GM10266 (cell line): ENCODE measurements around the gene GRK7.

Experiments
- DNase-seq: peaks from one replicate; pipeline ENCODE4 v3.0.0; 2012; ENCODE audit errors: extremely low spot score
- TF ChIP-seq, protein P1 (sequence below): IDR thresholded peaks from 2 replicates; pipeline ENCODE4 v1.5.1; 2012; ENCODE audit warnings: mild to moderate bottlenecking, low read depth; ENCODE audit not compliant: control insufficient read depth, insufficient read depth; ENCODE audit errors: missing control alignments

GRK7 gene

DNA sequence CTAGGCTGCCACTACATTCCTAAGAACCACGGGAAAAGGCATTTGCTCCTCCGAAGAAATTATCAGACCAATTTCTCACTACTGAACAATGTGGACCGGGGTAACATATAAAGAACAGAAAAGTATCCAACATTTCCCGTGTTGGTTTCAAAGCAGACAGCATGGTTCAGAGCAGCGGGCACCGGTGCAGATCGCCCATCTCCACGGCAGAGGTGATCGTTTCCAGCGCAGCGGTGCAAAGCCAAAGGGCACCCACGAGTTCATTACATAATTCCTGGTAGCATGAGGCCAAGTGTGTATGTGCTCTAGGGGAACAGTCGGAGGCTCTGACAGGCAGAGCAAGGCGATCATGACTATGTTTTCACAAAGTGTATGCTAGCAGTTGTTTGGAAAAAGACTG is 13.2 kb downstream of the GRK7 start:
- TF ChIP-seq, protein P1, sequence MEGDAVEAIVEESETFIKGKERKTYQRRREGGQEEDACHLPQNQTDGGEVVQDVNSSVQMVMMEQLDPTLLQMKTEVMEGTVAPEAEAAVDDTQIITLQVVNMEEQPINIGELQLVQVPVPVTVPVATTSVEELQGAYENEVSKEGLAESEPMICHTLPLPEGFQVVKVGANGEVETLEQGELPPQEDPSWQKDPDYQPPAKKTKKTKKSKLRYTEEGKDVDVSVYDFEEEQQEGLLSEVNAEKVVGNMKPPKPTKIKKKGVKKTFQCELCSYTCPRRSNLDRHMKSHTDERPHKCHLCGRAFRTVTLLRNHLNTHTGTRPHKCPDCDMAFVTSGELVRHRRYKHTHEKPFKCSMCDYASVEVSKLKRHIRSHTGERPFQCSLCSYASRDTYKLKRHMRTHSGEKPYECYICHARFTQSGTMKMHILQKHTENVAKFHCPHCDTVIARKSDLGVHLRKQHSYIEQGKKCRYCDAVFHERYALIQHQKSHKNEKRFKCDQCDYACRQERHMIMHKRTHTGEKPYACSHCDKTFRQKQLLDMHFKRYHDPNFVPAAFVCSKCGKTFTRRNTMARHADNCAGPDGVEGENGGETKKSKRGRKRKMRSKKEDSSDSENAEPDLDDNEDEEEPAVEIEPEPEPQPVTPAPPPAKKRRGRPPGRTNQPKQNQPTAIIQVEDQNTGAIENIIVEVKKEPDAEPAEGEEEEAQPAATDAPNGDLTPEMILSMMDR = no peak
- no peak for DNase-seq

DNA sequence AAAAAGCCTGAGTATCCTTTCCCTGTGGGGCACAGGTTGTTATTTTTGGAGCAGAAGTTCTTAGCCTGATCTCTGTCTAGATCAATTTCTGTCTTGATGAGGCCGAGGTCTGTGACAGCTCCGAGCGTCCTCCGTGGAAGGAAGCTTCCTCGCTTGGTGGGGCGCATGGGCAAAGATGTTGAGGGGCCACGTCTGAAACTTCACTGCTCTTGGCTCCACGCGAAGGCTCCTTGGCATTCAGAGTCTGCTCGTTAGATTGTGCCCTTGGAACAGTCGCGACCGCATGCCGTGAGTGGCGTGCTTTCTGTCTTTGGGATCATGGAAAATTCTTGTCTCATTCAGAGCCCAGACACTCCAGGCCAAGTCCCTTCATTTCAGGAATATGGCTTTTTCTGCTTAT is 13.7 kb downstream of the GRK7 start:
- DNase-seq = no peak
- TF ChIP-seq, protein P1 = no peak

DNA sequence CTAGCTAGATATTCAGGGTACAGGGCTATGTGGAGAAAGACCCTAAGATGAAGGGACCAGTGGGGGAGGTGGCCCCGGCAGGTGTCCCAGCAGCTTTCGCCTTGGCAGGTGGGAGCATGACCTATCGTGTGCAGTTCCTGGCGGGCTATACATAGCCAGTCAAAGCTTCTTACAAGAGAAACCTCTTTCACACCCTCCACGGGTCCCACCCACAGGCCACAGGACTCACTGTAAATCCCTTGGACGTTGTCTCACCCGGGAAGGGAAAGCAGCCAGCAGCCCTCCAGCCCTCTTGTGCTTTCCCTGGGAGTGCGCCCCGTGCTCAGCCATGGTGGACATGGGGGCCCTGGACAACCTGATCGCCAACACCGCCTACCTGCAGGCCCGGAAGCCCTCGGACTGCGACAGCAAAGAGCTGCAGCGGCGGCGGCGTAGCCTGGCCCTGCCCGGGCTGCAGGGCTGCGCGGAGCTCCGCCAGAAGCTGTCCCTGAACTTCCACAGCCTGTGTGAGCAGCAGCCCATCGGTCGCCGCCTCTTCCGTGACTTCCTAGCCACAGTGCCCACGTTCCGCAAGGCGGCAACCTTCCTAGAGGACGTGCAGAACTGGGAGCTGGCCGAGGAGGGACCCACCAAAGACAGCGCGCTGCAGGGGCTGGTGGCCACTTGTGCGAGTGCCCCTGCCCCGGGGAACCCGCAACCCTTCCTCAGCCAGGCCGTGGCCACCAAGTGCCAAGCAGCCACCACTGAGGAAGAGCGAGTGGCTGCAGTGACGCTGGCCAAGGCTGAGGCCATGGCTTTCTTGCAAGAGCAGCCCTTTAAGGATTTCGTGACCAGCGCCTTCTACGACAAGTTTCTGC is 15.0 kb downstream of the GRK7 start:
- TF ChIP-seq, protein P1 = no peak
- no peak for DNase-seq

- DNase-seq = no peak
Measured at GRCh38 chr3:141779667-141780066, 16.5 kb downstream of the GRK7 start.

DNA sequence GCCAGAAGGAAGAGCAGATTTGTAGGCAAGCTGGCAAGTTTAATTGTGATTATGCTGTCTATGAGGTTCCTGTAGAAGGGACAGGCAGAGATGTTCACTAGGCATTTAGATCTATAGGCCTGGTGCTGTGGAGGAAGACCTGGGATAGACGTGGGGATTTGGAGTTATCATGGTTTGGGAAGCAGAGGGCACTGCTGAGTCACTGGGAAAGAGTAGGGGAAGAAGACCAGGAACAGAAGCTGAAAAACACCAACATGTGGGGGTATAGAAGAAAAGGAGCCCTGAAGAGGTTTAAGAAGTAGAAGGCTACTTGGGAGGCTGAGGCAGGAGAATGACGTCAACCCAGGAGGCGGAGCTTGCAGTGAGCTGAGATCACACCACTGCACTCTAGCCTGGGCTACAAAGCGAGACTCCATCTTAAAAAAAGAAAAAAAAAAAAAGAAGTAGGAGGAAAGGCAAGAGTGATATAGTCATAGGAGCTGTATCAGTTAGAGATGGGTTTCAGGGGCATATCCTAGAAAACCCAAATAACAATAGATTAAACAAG is 19.3 kb downstream of the GRK7 start:
- DNase-seq = no peak
- TF ChIP-seq, protein P1 = no peak

More at GRCh38 chr3:141779667-141780066, 16.5 kb downstream of the GRK7 start:
- TF ChIP-seq, protein P1 = no peak

- TF ChIP-seq, protein P1 = no peak
- no peak for DNase-seq
Measured at GRCh38 chr3:141783632-141784031, 20.4 kb downstream of the GRK7 start.

DNA sequence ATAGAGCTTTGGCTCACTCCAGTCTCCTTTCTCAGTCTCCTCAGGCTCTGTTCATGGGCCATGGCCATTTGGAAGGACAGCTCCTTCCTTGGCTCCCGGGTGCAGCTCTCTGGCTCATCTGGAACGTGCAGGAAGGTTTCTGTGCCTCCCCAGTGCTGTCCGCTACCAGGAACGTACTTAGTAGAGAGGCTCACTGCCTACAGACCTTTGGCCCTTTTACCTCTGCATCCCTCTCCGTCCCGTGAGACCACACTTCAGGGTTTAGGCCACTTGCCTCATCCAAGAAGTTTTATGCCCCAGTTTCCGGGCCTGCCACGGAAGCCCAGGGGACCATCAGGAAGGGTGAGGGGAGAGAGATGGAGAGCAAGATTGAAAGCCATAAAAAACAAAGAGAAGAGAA is 20.9 kb downstream of the GRK7 start:
- TF ChIP-seq, protein P1 = no peak
- DNase-seq = no peak
